Measurements from ENCODE around the gene DAND5.
A peak's percentile ranks its signal among the peaks of the same experiment; 100 is the strongest.
"Not testable (repeated sequence)": the region's sequence is repeated elsewhere in the genome, so short reads cannot be mapped to it uniquely, and the experiment has no call there.

DAND5 gene

GRCh38 chr19:12965017-12965811 is 4.2 kb upstream of the DAND5 start:
- DNase-seq (ENCODE audit: low spot score): peak; percentile 88

- DNase-seq (ENCODE audit: low spot score): no peak
Measured at GRCh38 chr19:12965812-12966135, 3.6 kb upstream of the DAND5 start.

- DNase-seq (ENCODE audit: low spot score): no peak
Measured at GRCh38 chr19:12967907-12968306, 1.5 kb upstream of the DAND5 start.

GRCh38 chr19:12970070-12970820 is 869 bp downstream of the DAND5 start:
- no peak for DNase-seq (ENCODE audit: low spot score)

- DNase-seq (ENCODE audit: low spot score): no peak
Measured at GRCh38 chr19:12973236-12973635, 3.9 kb downstream of the DAND5 start.

GRCh38 chr19:12974301-12975220 is 5.2 kb downstream of the DAND5 start:
- DNase-seq (ENCODE audit: low spot score): no peak

- no peak for DNase-seq (ENCODE audit: low spot score)
Measured at GRCh38 chr19:12975221-12975741, 5.9 kb downstream of the DAND5 start.

GRCh38 chr19:12976109-12976508 is 6.7 kb downstream of the DAND5 start:
- not testable (repeated sequence) for DNase-seq (ENCODE audit: low spot score)

GRCh38 chr19:12979974-12980373 is 10.6 kb downstream of the DAND5 start:
- no peak for DNase-seq (ENCODE audit: low spot score)

GRCh38 chr19:12982648-12983047 is 13.3 kb downstream of the DAND5 start:
- DNase-seq (ENCODE audit: low spot score): no peak

- no peak for DNase-seq (ENCODE audit: low spot score)
Measured at GRCh38 chr19:12983091-12983490, 13.7 kb downstream of the DAND5 start.

- peak; percentile 95 for DNase-seq (ENCODE audit: low spot score)
Measured at GRCh38 chr19:12983542-12984142, 14.3 kb downstream of the DAND5 start.

- no peak for DNase-seq (ENCODE audit: low spot score)
Measured at GRCh38 chr19:12984143-12984627, 14.8 kb downstream of the DAND5 start.

GRCh38 chr19:12984683-12985048 is 15.3 kb downstream of the DAND5 start:
- DNase-seq (ENCODE audit: low spot score): peak; percentile 4

- DNase-seq (ENCODE audit: low spot score): peak; percentile 14
Measured at GRCh38 chr19:12985049-12985776, 15.8 kb downstream of the DAND5 start.

GRCh38 chr19:12986726-12987125 is 17.4 kb downstream of the DAND5 start:
- no peak for DNase-seq (ENCODE audit: low spot score)

GRCh38 chr19:12987190-12987589 is 17.8 kb downstream of the DAND5 start:
- no peak for DNase-seq (ENCODE audit: low spot score)

- peak; percentile 6 for DNase-seq (ENCODE audit: low spot score)
Measured at GRCh38 chr19:12987781-12988180, 18.4 kb downstream of the DAND5 start.

GRCh38 chr19:12990431-12990830 is 21.1 kb downstream of the DAND5 start:
- DNase-seq (ENCODE audit: low spot score): no peak

GRCh38 chr19:12990853-12991252 is 21.5 kb downstream of the DAND5 start:
- DNase-seq (ENCODE audit: low spot score): no peak

GRCh38 chr19:12991296-12991695 is 21.9 kb downstream of the DAND5 start:
- no peak for DNase-seq (ENCODE audit: low spot score)

Measured in iPS-NIHi11 (cell line).